NCI-H128 (cell line): ENCODE results near the gene ANKFY1.
A peak's percentile ranks its signal among the peaks of the same experiment; 100 is the strongest.
"Not testable (repeated sequence)": the region's sequence is repeated elsewhere in the genome, so short reads cannot be mapped to it uniquely, and the experiment has no call there.

ENCODE experiments used
- DNase-seq: peaks from one replicate; lab custom pipeline; 2025; ENCODE audit not compliant: unreplicated experiment; lab: John Stamatoyannopoulos, UW

ANKFY1 gene

GRCh38 chr17:4159761-4160160, 104.0 kb downstream of the ANKFY1 start:
- no peak for DNase-seq

DNA sequence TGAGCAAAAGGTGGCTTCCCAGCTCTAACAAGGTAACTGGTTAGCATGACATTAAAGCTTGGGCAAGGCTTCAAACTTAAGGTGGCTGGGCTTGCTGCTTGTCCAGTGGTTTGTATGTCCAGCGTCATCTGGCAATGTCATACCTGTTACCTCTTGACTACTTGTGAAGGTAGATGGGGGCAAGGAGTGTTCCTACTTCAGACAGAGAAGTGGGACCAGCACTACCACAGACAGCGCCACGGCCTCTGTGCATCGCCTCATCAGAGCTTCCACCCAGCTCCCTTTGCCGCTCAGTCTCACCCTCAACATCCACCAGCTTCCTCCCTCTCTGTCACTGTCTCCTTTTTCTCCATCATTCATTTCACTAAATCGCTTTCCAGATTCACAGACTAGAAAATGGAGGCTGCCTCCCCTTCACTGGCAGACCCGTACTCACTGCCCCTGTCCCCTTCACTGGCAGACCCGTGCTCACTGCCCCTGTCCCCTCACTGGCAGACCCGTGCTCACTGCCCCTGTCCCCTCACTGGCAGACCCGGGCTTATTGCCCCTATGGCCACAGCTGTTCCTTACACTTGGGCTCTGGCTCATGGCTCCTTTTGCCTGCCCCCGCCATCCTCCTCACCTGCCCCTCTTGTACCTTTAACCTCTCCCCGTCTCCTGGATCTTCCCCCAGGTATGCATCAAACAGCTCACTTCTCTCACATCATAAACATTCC, 106.0 kb downstream of the ANKFY1 start:
- DNase-seq, result no peak

GRCh38 chr17:4156750-4157381, 106.9 kb downstream of the ANKFY1 start:
- DNase-seq, result no peak

- DNase-seq, result no peak
These were observed 107.7 kb downstream of the ANKFY1 start for GRCh38 chr17:4155980-4156620.

- DNase-seq, result no peak
These were observed 109.6 kb downstream of the ANKFY1 start for GRCh38 chr17:4154201-4154600.

- no peak for DNase-seq
These were observed 111.3 kb downstream of the ANKFY1 start for GRCh38 chr17:4152471-4152870.

GRCh38 chr17:4150096-4150495, 113.7 kb downstream of the ANKFY1 start:
- DNase-seq, result no peak

DNA sequence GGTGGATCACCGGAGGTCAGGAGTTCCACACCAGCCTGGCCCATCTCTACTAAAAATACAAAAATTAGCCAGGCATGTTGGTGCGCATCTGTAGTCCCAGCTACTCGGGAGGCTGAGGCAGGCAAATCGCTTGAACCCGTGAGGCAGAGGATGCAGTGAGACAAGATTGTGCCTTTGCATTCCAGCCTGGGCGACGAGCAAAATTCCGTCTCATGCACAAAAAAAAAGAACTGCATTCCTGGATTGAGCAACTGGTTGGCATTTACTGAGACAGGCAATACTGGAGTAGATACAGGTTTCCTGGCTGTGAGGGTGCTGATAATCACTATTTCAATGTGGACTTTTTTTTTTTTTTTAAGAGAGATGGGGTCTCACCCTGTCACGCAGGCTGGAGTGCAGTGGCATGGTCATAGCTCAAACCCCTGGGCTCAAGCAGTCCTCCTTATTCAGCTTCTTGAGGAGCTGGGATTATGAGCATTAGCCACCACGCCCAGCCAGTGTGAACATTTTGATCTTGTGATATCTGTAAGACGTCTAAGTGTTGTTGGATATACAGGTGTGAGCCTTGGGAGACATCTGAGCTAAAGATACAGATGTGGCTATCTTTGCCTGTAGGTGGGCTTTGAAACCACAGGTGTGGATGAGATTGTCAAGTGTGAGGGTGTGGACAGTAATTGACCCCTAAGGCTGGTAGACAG, 115.0 kb downstream of the ANKFY1 start:
- no peak for DNase-seq

GRCh38 chr17:4147751-4148310, 115.9 kb downstream of the ANKFY1 start:
- no peak for DNase-seq

DNA sequence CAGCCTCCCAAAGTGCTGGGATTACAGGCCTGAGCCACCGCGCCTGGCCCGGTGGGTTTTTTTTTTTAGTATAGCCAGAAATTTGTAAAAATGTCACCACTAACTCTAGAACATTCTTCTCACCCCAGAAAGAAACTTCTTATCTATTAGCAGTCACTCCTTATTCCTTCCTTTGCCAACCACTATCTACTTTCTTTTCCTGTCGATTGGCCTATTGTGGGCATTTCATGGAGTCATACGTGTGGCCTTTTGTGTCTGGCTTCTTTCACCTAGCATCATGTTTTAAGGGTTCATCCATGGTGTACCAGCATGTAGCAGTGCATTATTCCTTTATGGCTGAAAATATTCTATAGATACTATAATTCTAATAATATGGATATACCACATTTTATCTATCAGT, 117.1 kb downstream of the ANKFY1 start:
- no peak for DNase-seq

DNA sequence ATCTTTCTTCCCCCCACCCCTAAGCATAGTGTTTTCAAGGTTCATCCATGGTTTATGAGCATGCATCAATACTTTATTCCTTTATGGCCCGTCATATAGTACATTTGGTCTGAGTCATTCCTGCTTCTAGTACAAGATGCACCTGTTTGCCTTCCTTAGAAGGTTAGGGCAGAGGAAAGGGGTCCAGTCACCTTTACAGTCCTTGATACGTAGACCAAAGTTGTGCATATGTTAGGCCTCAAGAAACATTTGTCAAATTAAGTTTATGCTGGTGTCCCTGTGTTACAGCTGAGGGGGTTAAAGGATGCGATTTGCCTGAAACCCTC, 119.4 kb downstream of the ANKFY1 start:
- no peak for DNase-seq

GRCh38 chr17:4143563-4144421, 120.0 kb downstream of the ANKFY1 start:
- DNase-seq, result peak; percentile 52

GRCh38 chr17:4142107-4142900, 121.5 kb downstream of the ANKFY1 start:
- DNase-seq, result no peak

GRCh38 chr17:4140125-4140524, 123.7 kb downstream of the ANKFY1 start:
- no peak for DNase-seq

GRCh38 chr17:4138906-4139526, 124.8 kb downstream of the ANKFY1 start:
- DNase-seq, result not testable (repeated sequence)

DNA sequence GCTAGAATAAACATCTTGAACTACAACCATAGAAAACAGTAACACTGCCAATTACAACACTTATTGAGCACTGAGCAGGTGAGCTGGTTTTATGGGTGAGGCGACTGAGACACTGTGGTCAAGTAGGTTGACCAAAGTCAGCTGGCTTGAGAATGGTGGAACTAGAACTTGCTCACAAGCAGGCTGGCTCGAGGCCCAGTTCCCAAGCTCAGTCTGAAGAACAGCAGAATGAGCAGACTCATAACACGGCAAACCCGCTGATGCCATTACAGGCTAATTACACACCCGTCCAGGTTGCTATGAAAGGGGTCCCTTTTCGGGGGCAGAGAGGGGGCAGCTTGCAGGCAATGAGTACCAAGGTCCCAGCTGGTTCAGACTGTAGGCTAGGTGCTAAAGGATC, 127.4 kb downstream of the ANKFY1 start:
- no peak for DNase-seq

DNA sequence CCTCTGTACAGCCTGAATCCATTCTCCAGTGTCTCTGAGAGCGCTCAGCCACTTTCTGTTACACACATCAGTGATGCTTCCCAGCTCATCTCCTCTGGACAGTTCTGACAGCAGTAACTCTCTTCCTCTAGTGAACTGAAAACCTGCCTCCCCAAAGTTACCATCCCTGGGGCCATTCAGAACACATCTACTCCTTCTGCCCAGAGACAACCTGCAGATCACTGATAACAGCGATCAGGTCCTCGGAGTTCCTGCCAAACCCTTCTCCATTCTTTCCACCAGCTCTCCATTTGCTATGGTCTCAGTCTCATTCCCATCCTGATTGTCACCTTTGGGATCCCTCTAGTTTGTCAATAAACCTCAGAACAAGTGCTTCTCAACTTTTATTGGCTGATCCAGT, 128.3 kb downstream of the ANKFY1 start:
- no peak for DNase-seq

GRCh38 chr17:4134721-4135120, 129.1 kb downstream of the ANKFY1 start:
- DNase-seq, result no peak

- DNase-seq, result no peak
These were observed 133.1 kb downstream of the ANKFY1 start for GRCh38 chr17:4130715-4131114.
